ENCODE measurements around the gene ICA1.

ICA1 gene

DNA sequence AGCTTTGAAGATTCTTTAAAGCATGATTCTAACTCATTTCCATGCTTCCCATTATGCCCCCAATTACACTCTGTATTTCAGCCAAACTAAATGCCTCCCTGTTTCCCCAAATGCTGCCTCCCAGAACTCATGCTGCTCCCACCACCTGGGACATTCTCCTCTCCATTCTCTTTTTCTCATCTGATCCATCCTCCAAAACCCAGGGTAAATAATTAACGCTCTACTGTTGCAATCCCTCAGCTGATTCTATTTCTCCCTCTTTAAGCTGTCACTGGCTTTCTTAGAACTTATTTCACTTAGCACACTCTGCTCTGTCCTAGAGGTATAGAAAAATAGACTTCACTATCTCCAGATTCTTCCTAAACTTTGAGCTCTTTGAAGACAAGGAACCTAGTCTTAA is 104.7 kb downstream of the ICA1 start:
- DNase-seq = no peak

DNA sequence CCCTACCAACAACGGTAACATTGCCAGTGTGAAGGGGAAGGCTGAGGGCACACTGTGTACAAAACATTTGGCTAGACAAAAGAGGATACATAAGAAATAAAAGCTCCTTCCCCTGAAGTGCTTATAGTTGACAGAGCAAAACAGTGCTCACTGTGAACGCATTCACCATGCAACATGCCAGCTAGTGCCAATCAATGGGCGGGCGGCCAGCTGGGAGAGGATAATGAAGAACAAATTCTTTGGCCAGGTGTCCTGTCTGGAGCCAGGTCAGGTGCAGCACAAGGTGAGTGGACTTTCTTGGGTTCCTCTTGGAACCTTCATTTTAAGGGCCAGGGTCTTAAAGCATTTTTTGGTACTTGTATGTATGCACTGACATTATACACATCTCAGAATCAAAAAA is 106.1 kb downstream of the ICA1 start:
- no peak for DNase-seq

DNA sequence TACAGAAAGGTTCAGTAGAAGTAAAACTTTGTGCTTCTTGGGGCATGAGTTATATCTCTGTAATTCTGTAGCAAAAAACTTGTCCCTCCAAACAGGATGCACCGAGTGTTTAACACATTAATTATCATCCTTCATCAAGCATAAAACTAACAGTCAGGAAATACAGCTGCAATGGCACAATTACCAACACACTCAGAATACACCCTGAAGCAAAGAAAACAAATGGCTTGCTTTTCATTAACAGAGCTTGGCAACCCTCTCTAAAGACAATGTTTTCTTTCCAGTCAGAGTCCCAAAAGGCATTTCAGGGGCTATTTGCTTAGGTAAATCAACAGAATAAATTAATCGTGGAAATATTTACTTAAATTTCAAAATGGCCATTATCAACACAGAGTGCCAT is 107.7 kb downstream of the ICA1 start:
- DNase-seq = no peak

DNA sequence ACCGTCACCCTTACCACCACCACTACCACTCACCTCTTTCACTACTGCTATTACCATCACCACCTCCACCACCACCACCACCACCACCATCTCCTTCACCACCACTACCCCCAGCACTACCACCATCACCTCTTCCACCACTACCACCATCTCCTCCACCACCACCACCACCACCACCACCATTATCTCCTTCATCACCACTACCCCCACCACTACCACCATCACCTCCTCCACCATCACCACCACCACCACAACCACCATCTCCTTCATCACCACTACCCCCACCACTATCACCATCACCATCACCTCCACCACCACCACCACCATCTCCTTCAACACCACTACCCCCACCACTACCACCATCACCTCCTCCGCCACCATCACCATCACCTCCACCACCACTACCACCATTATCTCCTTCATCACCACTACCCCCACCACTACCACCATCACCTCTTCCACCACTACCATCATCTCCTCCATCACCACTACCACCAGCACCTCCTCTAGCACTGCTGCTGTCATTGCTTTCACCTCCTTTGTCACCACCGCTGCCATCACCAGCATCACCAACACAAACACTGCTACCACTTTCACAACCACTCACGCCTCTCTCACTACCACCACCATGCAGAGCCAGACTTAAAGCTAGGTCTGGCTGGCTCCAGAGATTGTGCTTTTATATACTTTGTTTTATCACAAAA is 109.3 kb downstream of the ICA1 start:
- DNase-seq = no peak

DNA sequence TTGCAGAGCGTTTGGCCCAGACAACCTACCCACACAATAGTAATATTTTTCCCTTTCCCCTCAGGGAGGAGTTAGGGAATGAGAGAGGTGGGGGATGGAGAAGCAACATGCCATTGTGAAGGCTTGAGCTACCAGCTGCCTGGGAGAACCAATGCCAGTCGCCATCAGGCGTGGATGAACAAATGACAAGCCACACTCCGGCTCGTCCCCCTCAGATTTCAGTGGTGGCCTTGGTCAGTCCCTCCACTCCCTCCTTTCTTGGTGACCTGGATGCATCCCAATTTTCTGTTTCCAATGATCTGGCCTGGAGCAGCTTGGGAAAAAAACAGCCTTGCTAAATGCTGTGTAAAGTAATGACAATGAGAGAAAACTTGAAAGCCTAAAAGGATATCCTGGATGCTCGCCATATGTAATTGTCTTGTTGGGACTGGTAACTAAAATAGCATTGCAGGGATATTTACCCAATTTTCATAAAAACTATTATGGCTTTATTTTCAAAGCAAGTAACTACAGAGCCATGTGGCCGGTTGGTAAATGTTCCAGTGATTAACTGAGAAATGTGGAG is 110.7 kb downstream of the ICA1 start:
- DNase-seq = no peak

DNA sequence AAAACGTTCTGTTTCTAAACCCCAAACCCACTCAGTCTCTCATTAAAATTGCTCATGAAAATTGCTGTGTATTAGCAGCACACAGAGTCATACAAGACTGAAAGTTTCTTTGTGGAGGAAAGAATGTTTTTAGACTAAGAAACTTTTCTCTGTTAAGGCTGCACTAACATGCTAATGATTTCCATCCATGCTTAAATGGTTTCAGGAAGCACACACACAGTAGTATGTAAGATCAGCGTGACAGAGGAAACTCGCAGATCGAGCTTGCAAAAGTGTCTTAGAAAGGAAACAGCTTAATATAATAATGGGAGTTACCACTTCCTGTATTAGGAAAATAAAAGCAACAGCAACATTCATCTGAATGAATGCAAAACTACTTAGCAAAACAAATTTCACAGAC is 112.7 kb downstream of the ICA1 start:
- DNase-seq = no peak

DNA sequence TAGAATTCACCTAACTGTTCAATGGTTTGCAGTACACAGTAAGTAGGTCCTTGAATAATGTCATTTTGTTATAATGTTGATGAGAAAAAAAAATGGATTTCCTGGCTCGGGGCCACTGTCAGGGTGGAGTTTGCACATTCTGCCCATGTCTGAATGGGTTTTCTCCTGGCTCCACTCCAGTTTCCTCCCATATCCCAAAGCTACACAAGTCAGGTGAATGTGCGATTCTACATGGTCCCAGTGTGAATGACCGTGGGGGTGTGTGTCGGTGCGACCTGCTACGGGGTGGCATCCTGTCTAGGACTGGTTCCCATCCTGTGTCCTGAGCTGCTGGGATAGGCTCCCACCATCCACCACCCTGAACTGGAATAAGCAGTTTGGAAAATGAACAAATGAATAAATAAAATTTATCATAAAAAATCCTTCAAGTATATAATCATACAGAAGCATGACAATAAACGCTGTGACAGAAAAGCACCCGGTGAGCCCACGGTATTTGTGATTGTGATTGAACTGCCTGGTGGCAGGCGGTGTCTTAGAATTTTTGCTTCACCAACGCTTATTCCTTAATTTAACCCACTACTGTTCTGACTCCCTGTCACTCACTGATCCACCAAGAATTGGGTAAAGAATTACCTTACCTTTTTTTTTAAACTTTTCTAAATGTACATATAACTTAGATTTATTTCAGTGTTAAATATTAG is 114.1 kb downstream of the ICA1 start:
- DNase-seq = no peak

DNA sequence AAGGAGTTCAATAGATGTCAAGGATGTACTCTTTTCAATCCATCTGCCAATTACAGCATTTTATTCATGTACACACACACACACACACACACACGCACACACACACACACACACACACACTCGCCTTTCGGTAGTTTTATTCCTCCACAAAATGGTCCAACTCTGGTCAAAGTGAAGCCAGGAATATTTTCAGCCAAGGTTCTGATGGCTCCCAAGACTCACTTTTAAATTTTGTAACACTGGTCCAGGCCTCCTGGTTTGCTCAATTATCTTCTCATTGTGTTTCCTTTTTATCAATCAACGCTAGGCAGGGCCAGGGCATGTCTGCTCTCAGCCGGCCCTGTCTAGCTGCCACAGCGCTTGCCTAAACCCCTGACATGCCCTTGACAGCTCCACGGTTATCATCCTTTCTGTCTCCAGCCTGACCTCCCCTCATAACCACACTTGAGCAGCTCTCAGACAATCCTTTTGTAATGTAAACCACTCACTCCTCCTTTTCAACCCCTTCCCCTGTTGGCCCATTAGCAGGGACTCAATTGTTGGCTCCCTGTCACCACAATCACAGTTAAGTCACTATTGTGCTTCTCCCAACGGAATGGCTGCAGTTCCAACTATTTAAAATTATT is 115.1 kb downstream of the ICA1 start:
- DNase-seq = no peak

DNA sequence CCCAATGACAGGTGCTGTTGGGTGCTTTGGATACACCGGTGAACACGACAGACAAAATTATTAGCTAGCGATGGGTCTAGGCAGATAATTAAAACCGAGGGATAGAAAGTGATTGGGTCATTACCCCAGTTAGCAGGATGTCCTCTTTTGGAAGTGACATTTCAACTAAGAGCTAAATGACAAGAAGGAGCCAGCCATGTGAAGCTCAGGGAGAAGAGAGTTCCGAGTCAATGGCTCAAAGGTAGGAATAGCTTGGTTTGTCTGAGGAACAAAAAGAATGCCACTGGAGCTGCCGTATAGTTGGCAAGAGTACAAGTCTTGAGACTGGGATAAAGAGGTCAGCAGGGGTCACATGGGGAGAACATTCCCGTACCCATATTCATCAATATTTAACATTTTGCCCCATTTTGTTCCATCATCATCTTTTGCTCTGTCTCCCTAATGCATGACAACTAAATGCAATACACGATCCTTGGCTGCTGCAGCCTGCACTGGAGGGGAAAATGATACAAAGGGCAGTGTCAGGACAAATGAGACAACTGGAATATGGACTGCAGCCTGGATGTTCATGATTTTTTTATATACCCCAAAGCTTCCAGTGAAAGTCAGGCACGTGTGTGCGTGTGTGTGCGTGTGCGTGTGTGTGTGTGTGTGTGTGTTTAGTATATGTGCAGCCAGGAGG is 115.7 kb downstream of the ICA1 start:
- DNase-seq = no peak

DNA sequence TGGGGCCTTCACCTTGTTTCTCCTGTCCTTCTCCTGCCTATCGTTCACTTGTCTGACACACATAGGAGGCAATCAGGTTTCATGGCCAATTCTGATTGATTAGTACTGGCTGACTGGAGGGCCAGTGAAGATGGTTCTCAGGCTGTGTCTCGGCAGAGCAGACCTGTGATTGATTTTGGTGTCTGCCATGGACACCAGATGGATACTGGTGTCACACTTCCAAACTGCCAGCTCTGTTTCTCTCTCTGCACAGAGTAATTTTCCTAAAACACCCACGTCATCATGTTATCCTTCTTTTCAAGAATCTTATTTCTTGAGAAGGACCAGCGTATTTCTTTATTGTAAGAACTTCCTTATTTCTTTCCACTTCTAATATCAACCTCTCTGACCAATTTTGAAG is 117.1 kb downstream of the ICA1 start:
- DNase-seq = no peak

DNA sequence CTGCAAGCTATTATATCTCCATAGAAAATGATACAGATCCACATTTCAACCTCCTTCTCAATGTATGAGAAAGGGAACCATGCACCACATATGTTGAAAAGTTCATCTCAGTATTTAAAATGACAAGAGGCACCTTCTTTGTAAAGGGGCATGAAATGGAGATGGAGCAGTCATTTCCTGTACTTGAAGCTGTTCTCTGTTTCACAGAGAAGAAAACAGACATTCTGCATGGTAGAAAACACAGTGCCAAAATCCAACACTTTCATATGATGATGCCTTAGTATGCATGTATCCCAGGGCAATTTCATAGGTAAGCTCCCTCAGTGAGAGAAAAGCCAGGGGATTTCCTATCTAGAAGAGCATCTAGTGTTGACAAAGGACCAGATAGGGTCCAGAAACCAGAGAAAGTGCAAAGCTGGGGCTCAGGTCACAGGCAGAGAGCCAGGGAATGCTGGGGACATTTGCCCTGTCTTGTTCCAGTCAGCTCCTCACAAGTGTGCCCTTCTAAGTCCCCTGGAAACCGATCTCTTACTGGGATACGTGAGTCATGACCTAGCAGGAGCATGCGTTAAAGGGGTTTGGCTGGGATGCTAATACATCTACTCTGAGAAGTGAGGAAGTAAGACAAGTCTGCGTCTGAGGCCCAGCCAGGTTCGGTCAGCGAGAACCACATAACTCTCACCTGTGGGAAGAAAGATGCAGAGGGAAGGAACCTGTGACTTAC is 118.7 kb downstream of the ICA1 start:
- DNase-seq = no peak

DNA sequence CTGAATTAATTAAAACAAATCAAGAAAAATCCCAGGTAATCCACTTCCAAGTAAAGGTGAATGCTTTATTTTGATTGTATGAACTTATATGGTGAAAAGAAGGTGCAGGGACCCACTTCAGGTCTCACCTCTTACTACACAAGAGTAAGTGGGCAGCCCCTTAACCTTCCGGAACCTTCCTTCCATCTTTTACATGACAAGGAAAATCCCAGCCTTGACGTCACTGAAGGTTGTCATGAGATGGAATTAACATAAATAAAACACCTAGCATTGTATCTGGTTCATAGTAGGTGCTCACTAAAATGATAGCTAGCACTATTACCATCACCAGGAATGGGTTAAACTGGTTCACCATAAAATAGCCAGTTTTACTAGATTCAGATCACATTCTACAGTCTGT is 119.5 kb downstream of the ICA1 start:
- DNase-seq = no peak

DNA sequence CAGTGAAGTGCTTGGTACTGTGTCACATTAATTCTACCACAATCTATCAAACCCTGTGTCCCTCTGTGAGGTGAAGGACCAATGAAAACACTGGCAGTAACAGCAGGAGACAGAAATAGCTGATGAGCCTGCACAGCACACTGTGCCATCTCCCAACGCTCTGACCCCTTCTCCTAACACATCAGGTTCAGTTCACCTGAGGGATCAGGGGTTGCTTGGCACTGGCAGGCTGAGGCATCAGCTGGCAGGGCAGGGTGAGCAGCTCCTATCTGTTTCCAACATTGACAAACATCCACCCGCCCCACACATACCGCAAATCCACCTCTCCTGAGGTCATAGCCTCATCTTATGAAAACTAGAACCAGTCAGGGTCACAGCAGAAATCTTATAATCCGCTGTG is 120.9 kb downstream of the ICA1 start:
- DNase-seq = no peak

DNA sequence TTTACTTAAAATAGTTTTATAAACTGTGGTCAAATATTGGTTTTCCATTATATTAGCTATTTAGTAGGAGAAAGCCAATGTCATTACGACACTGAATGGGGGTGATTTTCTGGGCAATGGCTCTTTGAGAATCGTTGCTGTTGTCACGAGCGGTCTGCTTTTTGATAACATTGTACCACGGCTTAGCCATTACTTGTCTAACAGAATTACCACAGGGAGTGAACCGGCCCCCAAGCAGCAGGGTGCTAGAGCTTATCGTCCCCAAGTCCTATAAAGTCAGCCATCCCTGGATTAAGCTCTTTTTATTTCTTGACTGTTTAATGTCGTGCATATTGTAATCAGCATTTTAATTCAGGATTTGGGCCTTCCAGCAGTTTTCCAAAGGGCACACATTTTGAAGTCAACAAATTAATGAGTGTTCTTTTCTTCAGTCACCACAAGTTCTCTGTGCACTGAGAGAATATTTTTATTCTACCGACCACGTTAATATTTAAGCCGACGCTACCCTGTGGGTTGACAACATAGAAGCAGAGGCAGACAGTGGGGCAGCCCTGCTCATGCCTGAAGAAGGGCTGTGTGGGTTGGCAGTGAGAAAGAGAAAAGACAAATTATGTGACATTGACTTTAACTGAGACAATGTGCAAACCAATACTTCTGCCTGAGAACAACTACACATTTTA is 125.8 kb downstream of the ICA1 start:
- no peak for DNase-seq

DNA sequence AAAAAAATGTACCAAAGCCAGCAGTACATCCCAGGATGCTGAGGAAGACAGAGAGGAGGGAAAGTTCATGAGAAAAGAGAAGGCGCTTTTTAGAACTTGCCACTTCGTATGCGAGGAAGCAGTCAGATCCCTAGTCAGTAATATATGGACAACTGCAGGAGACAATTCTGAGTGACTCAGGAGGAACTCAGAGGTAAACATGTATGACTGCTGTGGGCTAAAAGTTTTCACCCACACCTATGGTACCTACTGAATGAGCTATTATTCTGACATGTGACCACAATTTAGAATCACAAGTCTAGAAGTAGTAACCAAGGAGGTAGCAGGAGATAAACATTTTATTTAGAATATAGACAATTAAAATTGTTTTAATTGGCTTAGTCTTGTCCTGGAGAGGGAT is 126.5 kb downstream of the ICA1 start:
- no peak for DNase-seq

DNA sequence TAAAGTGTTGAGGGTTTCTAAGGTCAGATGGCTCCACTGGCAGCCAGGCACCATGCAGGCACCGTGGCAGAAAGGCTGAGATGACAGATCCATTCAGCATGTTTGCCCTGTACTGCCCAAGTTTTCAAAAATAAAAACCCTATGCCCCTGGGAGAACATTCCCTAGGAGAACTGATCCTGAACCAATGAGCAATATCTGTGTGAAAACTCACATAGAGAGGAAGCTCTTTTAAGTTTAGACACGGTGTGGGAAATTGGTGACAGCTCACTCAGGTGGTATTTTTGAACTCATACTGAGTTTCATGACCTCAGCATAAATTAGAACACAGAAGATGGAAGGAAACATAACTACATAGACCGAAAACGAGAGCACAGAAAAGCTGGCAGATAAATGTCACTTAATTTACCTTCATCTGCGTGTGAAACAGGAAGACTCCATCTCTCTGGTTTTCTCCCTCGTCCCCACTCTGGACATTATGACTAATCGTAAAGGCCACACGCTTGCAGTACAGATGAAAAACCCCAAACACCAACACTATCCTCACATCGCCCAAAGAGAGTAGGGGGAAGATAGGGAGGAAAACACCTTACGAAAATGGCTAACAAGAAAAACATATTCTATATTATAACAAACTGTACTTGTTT is 127.8 kb downstream of the ICA1 start:
- DNase-seq = no peak

DNA sequence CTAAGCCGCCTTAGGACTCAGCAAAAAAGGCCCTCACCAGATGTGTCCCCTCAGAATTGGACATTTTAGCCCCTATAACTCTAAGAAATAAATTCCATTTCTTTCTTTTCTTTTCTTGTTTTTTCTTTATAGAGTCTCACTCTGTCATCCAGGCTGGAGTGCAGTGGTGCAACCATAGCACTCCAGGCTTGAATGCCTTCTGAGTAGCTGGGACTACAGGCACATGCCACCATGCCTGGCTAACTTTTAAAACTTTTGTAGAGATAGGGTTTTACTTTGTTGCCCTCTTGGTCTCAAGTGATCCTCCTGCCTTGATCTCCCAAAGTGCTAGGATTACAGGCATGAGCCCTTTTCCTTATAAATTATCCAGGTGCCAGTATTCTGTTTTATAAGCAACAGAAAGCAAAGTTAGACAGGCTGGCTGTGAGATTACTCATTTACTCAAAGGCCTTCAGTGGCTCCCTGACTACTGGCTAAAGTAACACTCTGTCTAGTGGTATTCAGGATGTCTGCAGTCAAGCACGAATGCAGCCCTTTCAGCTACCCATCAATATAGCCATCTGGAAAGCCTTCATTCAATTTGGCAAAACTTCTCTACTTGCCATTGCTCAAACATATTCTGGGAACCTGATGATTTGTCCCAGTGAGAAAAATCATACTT is 128.6 kb downstream of the ICA1 start:
- no peak for DNase-seq

DNA sequence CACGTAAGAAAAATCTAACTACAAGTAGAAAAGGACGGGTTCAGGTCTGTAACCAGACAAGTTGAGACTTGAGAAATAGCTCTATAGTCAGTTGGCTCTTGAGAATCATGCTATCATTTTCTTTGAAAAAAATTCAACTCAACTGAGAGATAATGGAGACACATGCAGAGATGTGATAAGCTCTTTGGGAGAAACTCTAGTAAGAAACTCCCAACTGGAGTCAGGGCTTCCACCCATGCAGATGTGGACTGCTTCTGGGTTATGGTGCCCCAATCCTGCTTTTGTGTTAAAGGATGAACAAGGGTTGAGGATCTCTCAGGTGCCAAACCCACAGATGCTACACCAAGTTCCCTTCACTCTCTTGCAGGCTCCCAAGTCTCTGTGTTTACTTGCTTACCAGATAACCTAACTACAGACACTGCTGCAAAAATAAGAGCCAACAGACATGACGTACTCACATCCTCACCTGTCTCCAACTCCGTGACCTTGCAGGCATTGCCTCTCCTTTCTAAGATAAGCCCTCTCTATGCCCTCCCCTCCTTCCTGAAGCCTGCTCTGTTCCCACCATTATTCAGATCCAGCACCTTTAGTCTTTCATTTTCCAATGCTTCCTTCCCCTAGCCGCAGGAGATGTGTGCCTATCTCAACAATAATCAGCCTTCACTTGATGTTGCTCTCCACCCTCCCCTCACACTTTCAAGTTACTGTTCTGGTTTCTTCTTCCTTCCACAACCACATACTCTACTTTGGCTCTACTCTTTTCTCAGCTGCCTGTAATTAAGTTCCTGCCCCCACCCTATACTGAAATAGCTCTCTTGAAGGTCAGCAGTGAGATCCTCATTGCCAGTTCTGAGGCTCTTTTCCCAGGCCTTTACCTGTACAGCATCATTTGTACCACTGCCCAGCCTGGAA is 130.0 kb downstream of the ICA1 start:
- no peak for DNase-seq

DNA sequence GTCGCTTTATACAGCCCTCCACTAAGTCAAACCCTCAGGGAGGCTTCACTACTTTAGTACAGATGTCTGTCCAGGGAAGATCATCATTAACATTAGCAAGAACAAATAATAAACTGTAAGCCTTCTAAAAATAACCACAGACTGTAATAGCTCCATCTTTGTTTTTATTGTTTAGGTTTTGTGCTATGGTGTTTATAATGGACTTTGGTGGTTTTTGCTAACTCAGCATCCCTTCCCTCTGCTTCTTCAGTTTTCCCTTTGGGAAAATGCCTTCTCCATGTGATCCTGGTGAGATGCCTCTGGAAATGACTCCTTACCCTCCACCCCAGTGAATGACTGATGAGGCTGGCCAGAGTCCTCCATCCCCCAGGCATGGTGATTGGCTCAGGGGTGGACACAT is 131.3 kb downstream of the ICA1 start:
- DNase-seq = no peak

DNA sequence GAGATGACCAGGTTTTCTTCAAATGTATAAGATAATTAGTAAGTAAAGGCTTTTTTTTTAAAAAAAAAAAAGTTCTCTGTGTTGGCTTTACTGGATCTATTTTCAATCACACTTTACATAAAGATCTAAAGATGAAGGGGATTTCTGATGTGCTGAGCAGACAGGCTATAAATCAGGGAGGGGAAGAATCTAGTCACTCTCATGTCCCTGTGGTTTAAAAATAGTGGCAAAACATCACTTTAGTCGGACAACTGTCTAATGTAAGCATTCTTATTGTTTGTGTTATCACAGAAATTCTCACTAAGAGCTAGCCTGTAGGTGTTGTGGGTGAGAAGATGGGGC is 132.7 kb downstream of the ICA1 start:
- no peak for DNase-seq
